Measurements from ENCODE around the gene ITPRIPL1.
A peak's percentile ranks its signal among the peaks of the same experiment; 100 is the strongest.

The ITPRIPL1 gene

GRCh38 chr2:96326990-96327820, 2.1 kb downstream of the ITPRIPL1 start:
- H3K4me3 ChIP-seq (ENCODE audit: control insufficient read depth, low read depth, low read length): no peak overlapping the region
- TF ChIP-seq, protein P1, sequence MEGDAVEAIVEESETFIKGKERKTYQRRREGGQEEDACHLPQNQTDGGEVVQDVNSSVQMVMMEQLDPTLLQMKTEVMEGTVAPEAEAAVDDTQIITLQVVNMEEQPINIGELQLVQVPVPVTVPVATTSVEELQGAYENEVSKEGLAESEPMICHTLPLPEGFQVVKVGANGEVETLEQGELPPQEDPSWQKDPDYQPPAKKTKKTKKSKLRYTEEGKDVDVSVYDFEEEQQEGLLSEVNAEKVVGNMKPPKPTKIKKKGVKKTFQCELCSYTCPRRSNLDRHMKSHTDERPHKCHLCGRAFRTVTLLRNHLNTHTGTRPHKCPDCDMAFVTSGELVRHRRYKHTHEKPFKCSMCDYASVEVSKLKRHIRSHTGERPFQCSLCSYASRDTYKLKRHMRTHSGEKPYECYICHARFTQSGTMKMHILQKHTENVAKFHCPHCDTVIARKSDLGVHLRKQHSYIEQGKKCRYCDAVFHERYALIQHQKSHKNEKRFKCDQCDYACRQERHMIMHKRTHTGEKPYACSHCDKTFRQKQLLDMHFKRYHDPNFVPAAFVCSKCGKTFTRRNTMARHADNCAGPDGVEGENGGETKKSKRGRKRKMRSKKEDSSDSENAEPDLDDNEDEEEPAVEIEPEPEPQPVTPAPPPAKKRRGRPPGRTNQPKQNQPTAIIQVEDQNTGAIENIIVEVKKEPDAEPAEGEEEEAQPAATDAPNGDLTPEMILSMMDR (IDR thresholded peaks at IDR 0.05; ENCODE audit: control insufficient read depth, insufficient read depth, low read depth, low read length, missing control alignments): no peak
- DNase-seq (ENCODE audit: low read depth): no peak

- no peak overlapping the region for H3K4me3 ChIP-seq (ENCODE audit: control insufficient read depth, low read depth, low read length)
- no peak for DNase-seq (ENCODE audit: low read depth)
- TF ChIP-seq, protein P1 (IDR thresholded peaks at IDR 0.05; ENCODE audit: control insufficient read depth, insufficient read depth, low read depth, low read length, missing control alignments): no peak
Observed at GRCh38 chr2:96329456-96329855, 4.3 kb downstream of the ITPRIPL1 start.

- no peak overlapping the region for H3K4me3 ChIP-seq (ENCODE audit: control insufficient read depth, low read depth, low read length)
- TF ChIP-seq, protein P1 (IDR thresholded peaks at IDR 0.05; ENCODE audit: control insufficient read depth, insufficient read depth, low read depth, low read length, missing control alignments): no peak
- DNase-seq (ENCODE audit: low read depth): no peak
Observed at GRCh38 chr2:96329874-96330273, 4.8 kb downstream of the ITPRIPL1 start.

DNA sequence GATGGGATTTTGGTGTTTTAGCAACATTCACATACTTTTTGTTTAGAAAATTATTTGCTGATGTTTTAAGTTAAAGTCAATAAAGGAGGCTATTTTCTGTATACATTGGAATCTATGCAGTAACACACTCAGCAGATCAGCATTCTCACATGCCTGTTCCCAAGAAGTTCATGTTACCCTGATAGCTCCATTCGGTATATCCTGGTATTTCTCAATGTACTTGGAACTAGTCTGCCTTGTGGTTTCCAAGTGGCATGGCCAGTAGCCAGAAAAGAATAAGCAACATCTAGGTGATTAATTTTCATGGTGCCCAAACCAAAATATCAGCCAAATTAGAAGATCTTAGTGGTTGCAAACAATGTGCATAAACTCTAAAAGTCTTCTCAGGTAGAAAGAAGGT, 5.3 kb downstream of the ITPRIPL1 start:
- no peak for DNase-seq (ENCODE audit: low read depth)
- H3K4me3 ChIP-seq (ENCODE audit: control insufficient read depth, low read depth, low read length): no peak overlapping the region
- TF ChIP-seq, protein P1 (IDR thresholded peaks at IDR 0.05; ENCODE audit: control insufficient read depth, insufficient read depth, low read depth, low read length, missing control alignments): no peak

DNA sequence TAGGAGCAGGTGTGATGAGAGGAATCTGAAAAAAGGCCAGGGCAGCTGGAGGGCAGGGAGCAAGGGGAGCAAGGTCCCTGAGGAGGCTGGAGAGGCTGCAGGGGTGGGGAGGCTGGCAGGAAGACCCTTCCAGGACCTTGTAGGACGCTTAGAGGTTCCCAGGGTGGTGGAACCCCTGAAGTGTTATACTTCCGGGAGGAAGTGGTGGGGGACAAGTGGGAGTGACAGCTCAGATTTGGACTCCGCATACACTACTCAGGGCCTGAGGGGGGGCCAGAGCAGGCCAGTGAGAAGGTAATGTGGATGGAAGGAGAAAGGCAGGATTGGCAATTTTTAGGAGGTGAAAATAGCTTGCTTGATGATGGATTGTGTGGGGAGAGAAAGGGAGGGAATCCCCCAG, 8.6 kb downstream of the ITPRIPL1 start:
- no peak overlapping the region for H3K4me3 ChIP-seq (ENCODE audit: control insufficient read depth, low read depth, low read length)
- no peak for DNase-seq (ENCODE audit: low read depth)
- TF ChIP-seq, protein P1 (IDR thresholded peaks at IDR 0.05; ENCODE audit: control insufficient read depth, insufficient read depth, low read depth, low read length, missing control alignments): no peak

GRCh38 chr2:96336104-96336775, 11.1 kb downstream of the ITPRIPL1 start:
- TF ChIP-seq, protein P1 (IDR thresholded peaks at IDR 0.05; ENCODE audit: control insufficient read depth, insufficient read depth, low read depth, low read length, missing control alignments): no peak
- no peak for DNase-seq (ENCODE audit: low read depth)
- peak overlapping the region; percentile 61 for H3K4me3 ChIP-seq (ENCODE audit: control insufficient read depth, low read depth, low read length)
